ENCODE measurements around the gene NUAK2.

The NUAK2 gene

DNA sequence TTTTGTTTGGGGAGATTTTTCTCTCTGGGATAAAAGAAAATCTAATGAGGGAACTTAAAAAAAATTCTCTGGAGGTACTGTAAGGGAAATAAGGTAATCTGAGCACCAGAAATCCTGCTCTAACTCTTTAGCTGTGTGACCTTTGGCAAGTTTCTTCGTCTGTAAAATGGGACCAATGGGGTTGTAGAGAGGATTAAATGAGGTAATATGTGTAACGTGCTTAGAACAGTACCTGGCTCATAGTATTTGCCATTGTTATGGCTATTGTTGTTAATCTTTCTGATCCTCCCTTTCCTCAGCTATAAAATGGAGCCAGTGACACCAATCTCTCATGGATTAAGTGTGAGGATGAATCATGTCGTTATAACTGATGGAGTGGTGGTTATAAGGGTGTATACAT lies 36.0 kb upstream of the NUAK2 start:
- TF ChIP-seq FOXP2 (optimal IDR thresholded peaks at IDR 0.05; ENCODE audit: borderline replicate concordance, extremely low read depth, extremely low read length, insufficient read depth) (no peak), TAF1 (IDR thresholded peaks at IDR 0.05; ENCODE audit: borderline replicate concordance, insufficient read depth, low read length) (no peak), SIN3A (IDR thresholded peaks at IDR 0.05; ENCODE audit: borderline replicate concordance, insufficient read depth, low read length) (no peak), POLR2AphosphoS5 (IDR thresholded peaks at IDR 0.05; ENCODE audit: low read depth, low read length) (no peak)
- TF ChIP-seq, protein P1, sequence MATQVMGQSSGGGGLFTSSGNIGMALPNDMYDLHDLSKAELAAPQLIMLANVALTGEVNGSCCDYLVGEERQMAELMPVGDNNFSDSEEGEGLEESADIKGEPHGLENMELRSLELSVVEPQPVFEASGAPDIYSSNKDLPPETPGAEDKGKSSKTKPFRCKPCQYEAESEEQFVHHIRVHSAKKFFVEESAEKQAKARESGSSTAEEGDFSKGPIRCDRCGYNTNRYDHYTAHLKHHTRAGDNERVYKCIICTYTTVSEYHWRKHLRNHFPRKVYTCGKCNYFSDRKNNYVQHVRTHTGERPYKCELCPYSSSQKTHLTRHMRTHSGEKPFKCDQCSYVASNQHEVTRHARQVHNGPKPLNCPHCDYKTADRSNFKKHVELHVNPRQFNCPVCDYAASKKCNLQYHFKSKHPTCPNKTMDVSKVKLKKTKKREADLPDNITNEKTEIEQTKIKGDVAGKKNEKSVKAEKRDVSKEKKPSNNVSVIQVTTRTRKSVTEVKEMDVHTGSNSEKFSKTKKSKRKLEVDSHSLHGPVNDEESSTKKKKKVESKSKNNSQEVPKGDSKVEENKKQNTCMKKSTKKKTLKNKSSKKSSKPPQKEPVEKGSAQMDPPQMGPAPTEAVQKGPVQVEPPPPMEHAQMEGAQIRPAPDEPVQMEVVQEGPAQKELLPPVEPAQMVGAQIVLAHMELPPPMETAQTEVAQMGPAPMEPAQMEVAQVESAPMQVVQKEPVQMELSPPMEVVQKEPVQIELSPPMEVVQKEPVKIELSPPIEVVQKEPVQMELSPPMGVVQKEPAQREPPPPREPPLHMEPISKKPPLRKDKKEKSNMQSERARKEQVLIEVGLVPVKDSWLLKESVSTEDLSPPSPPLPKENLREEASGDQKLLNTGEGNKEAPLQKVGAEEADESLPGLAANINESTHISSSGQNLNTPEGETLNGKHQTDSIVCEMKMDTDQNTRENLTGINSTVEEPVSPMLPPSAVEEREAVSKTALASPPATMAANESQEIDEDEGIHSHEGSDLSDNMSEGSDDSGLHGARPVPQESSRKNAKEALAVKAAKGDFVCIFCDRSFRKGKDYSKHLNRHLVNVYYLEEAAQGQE (IDR thresholded peaks at IDR 0.05; ENCODE audit: insufficient read depth in 1 of 2, low read depth in 2 of 2, low read length in 2 of 2): no peak

DNA sequence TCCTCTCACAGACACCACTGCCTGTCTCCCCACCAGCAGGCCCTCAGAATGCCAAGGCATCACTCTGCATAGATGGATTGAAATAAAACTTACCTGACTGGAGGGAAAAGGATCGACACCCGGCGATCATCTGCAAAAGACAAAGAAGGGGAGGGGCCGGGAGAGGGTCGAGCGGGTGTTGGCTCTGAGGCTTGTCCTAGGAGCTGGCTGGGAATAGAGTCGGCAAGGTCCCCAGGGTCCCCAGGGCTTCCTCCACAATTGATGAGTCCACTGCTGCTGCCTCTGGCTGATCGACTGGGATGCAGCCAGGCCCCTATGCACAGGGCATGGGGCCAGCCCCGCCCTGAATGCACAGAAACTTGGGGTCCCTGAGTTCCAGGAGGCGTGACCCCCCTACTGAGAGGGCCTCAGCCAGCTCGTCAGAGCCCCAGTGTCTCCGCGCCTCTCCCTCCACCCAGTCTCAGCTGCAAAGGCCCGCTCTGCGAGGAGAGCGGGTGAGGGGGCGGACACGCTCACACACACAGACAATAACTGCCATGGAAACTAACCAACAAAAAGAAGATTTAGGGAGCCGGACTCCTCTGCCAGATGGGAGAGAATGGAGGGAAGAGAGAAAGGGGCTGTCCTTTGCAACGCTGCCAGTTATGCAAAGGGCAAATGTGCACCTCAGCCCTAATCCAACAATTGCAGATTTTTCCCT lies 35.0 kb upstream of the NUAK2 start, which contains the start of gene KLHDC8A:
Gene KLHDC8A (minus strand): TSS at position 483 of the 700 bp plus-strand sequence. CDS start 13,318 bp downstream, outside the sequence.
- TF ChIP-seq, protein P1 (IDR thresholded peaks at IDR 0.05; ENCODE audit: insufficient read depth in 1 of 2, low read depth in 2 of 2, low read length in 2 of 2): no peak
- TF ChIP-seq TAF1 (IDR thresholded peaks at IDR 0.05; ENCODE audit: borderline replicate concordance, insufficient read depth, low read length) (no peak), POLR2AphosphoS5 (IDR thresholded peaks at IDR 0.05; ENCODE audit: low read depth, low read length) (no peak), SIN3A (IDR thresholded peaks at IDR 0.05; ENCODE audit: borderline replicate concordance, insufficient read depth, low read length) (no peak), FOXP2 (optimal IDR thresholded peaks at IDR 0.05; ENCODE audit: borderline replicate concordance, extremely low read depth, extremely low read length, insufficient read depth) (no peak)

DNA sequence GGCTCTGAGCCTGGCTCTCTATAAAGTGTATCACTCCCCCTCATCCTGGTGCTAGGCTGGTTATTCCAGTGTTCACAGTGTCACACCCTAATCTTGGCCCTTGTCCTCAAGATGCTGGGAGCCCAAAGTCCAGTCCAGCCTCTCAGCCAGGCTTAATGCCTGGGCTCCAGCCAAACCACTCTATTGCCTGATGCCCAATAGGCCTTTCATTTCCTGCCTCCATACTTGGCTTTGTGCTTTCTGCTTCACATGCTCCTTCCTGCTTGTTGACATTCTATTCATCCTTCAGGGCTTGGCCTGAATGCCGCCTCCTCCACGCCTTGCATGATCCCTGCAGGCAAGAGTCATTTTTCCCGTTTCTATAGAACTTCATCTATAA lies 33.5 kb upstream of the NUAK2 start:
- no peak for TF ChIP-seq SIN3A (IDR thresholded peaks at IDR 0.05; ENCODE audit: borderline replicate concordance, insufficient read depth, low read length)
- TF ChIP-seq TAF1 (IDR thresholded peaks at IDR 0.05; ENCODE audit: borderline replicate concordance, insufficient read depth, low read length): no peak
- no peak for TF ChIP-seq FOXP2 (optimal IDR thresholded peaks at IDR 0.05; ENCODE audit: borderline replicate concordance, extremely low read depth, extremely low read length, insufficient read depth)
- no peak for TF ChIP-seq POLR2AphosphoS5 (IDR thresholded peaks at IDR 0.05; ENCODE audit: low read depth, low read length)
- TF ChIP-seq, protein P1 (IDR thresholded peaks at IDR 0.05; ENCODE audit: insufficient read depth in 1 of 2, low read depth in 2 of 2, low read length in 2 of 2): no peak

DNA sequence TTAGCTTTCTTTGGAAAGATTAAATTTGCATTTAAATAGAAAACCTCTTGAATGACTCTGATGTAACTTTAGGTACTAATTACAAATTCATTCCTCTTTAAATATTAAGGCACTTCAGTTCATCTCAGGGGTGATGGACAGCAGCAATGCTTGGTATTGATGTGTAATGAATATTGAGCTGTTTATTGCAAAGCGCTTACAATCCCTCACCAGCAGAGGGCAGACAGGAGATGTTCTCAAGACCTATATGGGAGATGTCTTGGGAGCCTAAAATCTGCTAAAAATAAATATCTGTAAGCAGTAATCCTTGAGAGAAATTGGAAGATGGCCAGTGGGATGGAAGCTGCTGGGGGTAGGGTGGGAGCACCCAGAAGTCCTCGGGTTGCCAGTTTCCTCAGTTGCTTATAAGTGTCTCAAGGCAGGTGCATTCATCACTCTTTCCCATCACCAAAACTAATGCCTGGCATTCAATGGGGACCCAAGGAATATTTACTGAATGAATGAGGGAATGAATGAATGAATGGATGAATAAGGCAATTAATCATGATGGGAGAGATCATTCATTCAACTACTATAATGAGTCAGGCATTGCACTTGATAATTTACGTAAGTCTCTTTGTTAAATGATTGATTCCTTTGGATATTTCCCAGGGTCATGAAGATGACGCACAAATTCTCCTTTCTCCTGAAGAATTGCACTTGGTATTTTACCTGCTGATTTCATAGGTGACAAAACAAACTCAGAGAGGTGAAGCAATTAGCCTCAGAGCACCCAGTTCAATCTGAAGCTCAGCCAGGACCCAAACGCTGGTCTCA lies 32.9 kb upstream of the NUAK2 start:
- TF ChIP-seq TAF1 (IDR thresholded peaks at IDR 0.05; ENCODE audit: borderline replicate concordance, insufficient read depth, low read length): no peak
- TF ChIP-seq POLR2AphosphoS5 (IDR thresholded peaks at IDR 0.05; ENCODE audit: low read depth, low read length): no peak
- TF ChIP-seq FOXP2 (optimal IDR thresholded peaks at IDR 0.05; ENCODE audit: borderline replicate concordance, extremely low read depth, extremely low read length, insufficient read depth): no peak
- TF ChIP-seq SIN3A (IDR thresholded peaks at IDR 0.05; ENCODE audit: borderline replicate concordance, insufficient read depth, low read length): no peak
- TF ChIP-seq, protein P1 (IDR thresholded peaks at IDR 0.05; ENCODE audit: insufficient read depth in 1 of 2, low read depth in 2 of 2, low read length in 2 of 2): no peak
